HTERT RPE-1 (cell line): ENCODE measurements around the gene TGFBR2.

Experiments used
- in situ Hi-C: fragments of 300-500 bp; cut with MboI; formaldehyde crosslinking; loops from 4 replicates; pipeline ENCODE4 v1.14.3; 2020; ENCODE audit warnings: low sequenced_read_pairs

TGFBR2 gene

DNA sequence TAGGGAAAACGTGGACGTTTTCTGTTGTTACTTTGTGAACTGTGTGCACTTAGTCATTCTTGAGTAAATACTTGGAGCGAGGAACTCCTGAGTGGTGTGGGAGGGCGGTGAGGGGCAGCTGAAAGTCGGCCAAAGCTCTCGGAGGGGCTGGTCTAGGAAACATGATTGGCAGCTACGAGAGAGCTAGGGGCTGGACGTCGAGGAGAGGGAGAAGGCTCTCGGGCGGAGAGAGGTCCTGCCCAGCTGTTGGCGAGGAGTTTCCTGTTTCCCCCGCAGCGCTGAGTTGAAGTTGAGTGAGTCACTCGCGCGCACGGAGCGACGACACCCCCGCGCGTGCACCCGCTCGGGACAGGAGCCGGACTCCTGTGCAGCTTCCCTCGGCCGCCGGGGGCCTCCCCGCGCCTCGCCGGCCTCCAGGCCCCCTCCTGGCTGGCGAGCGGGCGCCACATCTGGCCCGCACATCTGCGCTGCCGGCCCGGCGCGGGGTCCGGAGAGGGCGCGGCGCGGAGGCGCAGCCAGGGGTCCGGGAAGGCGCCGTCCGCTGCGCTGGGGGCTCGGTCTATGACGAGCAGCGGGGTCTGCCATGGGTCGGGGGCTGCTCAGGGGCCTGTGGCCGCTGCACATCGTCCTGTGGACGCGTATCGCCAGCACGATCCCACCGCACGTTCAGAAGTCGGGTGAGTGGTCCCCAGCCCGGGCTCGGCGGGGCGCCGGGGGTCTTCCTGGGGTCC lies at the start of gene TGFBR2:
TSS of gene TGFBR2 (plus strand) at position 301 of the 731 bp plus-strand sequence. CDS start at position 584, 283 bp downstream.
- in situ Hi-C loops = no loop called here

DNA sequence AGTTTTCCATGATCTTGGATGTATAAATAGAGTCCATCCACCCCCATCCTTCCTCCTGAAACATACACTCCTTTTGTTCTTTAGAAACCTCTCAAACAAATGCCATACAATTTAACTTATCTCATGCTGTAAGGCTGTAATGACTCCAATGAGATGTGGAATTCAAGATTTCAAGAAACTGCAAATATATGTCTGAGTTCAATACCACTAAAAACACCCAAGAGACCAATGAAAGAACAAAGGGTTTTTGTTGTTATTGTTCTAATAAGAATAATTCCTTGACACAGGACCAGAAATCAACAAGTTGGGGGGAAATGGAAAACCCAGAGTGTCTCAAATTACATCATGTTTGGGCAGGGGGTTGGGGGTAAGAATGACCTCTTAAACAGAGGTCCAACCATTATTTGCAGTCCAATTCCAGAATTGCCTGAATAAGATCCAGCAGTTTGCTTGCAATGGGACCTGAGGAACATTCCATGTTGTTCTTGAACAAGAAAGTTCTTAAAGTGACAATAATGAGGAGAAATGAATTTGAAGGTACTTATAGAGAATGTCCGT lies 48.6 kb upstream of the TGFBR2 start:
- in situ Hi-C loops = no loop called here

DNA sequence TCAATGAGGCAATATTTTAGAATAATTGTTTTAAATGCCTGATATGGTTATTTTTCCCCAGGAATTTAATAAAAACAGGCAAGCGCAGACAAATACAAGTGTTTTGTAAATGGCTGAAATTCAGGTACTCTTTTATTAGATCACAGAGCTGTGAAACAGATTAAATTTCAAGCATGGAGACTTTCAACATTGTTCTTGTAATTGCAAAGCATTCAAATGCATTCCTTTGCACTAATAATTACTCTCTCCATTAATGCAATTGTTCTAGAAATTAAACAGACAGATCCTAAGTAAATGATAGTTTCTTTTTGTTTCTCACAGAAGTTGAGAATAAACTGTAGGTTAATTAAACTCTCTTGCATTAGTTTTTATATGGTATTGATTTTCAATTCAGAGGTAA lies 42.4 kb upstream of the TGFBR2 start:
- in situ Hi-C loops = no loop called here

DNA sequence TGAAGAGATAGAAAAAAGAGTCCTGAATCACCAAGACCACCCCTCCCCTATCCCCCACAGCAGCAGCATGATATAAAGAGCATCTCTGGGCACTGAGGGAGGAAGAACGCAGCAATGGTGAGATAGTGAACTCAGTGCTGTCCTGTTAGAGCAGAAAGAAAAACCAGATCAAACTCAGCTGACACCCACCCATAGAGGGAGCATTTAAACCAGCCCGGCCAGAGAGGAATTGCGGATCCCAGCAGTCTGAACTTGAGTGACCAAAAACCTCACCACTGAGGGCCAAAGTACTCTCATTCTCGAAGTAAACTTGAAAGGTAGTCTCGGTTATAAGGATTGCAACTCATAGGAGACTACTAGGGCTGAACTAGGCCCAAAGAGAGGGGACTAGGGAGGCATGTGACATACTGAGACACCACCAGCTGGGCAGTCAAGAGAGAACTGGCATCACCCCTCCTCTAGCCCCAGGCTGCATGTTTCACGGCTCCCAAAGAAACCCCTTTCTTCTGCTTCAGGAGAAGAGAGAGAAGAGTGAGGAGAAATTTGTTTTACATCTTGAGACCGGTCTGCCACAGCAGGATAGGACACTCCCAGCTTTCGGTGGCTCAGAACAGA lies 39.2 kb upstream of the TGFBR2 start:
- in situ Hi-C loops = no loop called here

DNA sequence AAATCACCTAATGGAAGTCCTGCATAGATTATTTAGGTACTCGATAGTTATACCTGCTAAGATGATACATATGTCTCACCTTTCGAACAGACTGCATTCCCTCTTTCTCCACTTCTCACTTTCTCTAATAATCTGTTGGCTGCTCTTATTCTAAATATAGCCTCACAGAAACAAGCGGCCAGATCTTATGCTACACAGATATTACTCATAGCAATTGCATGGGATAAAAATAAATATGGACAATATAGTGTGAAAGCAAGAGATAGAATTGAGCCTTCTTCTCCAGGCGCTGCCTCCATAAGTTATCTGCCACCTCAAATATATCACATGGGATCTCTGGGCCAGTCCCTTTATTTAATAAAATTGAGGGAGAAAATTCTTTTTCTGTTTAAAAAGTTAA lies 29.5 kb upstream of the TGFBR2 start:
- in situ Hi-C loops = no loop called here

DNA sequence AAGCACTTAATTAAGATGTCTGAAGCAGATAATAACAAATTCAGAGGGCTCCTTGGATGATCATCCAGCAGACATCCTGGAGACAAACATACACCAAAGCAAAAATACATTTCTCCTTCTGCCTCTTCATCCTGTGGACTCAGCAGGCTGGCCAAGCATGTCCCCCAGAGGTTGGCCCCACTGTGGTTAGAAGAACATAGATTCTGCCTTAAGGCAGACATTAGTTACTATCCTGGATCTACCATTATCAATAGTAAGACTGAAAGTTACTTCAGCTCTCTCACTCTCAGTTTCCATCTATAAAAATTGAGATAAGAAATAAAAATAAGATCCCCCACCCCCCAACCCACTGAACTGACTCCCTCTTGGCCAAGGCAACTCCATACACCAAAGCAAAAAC lies 28.6 kb upstream of the TGFBR2 start:
- in situ Hi-C loops = no loop called here

DNA sequence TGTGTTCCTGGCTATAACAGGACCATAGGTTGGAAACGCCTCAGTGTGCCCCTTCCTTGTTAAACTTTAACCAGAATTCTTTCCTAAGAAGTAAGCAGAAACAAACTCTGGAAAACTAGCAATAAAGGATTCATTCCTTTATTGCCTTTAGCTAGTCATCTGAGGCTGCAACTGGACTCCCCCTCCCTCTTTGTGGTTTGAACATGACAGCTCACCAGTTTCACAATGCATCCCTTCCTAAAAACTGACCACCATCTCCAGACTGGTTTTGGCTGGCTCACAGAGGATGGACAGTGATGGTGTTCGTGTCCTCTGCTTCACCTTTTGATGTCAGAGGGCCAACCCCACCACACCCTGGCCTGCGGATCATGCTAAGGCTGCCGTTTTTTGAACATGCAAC lies 27.9 kb upstream of the TGFBR2 start:
- in situ Hi-C loops = no loop called here

DNA sequence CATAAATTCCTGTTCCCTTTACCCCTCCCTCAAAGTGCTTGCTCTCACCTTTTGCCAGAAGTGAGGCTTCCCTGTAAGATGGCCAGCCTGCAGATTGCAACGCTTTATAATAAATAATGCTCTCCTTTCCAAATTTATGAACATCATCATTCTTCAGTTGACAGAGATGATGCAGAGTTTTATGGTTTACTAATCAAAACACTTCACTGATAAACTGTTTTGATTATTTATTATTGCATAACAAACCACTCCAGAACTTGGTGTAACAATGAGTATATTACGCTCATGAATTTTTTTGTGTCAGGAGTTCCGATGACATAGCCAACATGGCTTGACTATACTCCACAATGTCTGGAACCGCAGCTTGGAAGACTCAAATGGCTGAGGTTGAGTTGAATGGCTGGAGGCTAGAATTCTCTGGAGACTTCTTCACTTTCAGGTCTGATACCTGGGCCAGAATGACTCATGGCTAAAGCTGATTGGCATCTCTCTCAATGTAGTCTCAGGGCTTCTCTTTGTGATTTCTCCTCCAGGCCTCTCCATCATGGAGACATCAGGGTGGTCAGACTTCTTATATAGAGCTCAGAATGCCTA lies 27.3 kb upstream of the TGFBR2 start:
- in situ Hi-C loops = no loop called here

DNA sequence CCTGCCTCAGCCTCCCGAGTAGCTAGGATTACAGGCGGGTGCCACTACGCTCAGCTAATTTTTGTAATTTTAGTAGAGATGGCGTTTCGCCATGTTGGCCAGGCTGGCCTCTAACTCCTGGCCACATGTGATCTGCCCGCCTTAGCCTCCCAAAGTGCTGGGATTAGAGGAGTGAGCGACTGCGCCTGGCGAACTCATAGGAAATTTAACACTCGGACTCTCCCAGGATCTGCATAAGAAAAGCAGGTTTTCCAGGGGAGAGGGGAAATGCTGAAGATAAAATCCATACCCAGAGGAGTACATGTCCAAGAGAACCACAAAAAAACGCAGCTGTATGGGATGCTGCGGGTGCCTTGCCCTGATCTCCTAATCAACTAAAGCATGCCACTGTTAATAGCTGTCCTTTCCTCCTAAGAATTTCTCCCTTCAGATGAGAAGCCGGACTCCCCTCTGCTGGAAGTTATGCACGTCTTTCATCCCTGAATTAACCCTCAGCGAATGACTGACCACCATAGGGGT lies 25.3 kb upstream of the TGFBR2 start:
- in situ Hi-C loops = no loop called here

DNA sequence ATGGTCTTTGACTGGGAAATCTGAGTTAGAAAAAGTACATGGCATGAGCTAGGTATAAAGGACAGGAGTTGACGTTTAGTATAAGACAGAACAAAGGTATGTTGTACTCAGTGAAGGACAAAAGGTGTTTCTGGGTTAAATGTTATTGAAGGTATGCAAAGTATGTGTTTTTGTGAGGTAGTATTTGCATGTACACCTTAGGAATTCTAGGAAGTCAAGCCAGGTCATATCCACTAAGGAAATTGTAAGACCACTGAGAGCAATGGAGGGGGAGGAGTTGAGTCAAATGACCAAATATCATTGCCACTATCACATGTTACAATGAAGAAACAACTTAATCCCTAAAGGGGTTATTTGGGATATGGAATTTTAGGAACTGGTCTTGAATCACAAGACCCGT lies 24.4 kb upstream of the TGFBR2 start:
- in situ Hi-C loops = no loop called here

DNA sequence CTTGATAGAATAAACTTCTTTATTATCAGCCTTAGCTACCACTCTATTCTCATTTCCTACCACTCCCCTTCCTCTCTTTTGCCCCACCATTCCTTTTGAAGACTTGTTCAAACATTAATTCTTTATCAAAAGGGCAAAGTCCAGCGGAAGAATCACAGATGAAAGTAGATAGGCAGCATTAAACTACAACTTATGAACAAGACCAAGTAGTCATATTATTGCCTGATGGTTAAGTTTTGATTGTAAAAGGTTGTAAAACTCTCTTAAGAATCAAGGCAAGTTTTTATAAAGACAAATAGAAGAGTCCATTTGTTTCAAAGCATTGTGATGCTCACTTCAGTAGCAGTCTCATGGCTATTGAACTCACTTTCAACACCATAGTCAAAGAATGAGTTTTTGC lies 22.4 kb upstream of the TGFBR2 start:
- in situ Hi-C loops = no loop called here

DNA sequence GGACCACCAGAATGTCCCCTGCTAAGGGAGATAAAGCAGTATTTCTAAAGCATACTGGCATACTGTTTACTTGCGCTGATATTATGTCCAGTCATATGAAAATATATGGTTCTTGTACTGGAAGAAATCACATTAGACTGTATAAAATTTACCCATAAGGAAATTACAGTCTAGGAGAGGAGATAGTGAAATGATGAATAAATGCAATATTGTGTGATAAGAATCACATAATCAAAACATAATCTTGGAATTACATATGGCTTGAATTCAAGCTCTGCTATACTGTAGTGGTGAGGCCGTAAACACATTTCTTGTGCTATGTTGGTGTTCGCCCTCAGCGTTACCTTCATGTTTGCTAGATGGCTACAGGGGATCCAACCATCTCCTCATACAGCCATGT lies 20.7 kb upstream of the TGFBR2 start:
- in situ Hi-C loops = no loop called here

DNA sequence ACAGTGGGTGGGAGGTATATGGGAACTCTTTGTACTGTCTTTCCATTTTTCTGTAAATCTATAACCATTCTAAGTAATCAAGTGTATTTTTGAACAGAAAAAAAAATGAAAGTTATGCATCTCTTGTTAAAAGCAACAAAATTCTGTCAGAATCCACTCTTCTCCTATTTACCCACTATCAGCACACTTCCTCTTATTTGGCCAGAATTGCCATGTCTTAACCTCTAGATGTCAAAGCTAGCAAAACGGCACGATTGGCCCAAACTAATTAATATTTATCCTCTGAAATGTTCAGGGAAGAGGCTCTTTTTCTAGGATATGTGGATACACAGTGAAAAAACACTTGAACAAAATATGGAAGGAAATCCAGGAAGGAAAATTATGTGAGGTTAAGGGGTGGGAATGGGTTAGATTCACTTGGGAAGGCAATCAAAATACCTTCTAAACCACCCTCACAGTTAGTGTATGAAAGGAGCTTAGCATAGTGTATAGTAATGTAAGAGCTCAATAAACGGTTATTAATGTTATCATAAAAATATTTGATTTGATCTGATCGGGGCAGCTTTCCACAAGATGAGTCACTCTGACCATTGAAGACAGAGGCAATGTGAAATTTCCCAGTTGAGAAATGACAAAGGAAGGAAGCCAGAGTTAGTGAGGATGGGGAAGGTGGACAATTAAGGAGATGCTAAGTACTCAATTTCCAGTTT lies 20.1 kb upstream of the TGFBR2 start:
- in situ Hi-C loops = no loop called here

DNA sequence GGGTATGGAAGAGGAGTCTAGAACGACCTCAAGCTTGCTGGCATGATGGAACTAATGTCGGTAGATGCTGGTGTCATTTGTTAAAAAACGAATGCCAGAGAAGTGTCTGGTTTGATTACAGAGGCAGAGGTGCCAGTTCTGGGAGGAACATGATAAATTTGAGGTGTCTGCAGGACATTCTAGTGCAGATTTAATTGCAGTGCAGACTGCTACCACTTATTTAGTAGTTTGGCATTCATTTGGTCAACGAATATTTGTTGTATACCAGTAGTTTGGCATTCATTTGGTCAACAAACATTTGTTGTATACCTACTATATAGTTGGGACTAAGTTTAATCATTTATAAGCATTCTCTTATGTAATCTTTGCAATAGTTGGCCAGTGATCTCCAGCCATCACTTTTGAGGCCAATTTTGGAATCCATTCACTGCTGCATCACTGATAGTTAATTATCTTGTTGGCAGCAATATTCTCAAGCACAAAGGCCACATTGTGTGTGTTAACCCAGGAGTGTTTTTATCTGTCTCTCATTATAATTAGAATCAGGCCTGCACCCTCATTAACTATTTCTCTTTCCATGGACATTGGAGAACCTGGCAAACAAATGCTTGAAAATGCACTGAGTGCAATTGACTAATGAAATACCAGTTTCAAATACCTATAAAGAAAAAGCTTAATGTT lies 19.5 kb upstream of the TGFBR2 start:
- in situ Hi-C loops = no loop called here

DNA sequence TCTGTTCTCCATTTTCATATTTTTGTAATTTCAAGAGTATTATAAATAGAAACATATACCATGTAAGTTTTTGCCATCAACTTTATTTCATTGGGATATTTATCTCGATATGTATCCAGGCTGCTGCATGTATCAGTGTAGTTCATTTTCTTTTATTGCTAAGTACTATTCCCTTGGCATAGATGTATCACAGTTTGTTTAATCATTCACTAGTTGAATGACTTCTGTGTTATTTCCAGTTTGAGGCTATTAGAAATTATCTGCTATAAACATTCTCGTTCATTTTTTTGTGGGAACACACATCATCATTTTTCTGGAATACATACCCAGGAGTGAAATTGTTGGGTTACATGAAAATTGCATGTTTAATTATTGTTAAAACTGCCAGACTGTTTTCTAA lies 18.5 kb upstream of the TGFBR2 start:
- in situ Hi-C loops = no loop called here

DNA sequence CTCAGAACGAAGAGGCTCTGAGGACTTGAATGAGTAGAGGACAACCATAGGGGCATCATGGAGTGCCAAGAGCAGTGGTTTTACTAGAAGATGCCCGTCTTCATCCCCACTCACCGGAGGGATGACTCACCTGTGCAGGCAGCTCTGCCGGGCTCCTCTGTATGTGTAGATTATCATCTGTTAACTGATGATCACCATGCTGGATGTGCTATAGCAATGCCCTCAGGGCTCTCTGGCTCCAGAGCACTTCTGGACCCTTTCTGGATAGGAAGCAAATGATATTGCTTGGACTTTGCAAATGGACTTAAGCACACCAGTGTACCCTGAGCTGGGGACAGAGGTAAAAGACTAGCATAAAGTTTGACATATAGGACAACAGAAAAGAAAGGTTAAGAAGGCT lies 10.2 kb upstream of the TGFBR2 start:
- in situ Hi-C loops = no loop called here

DNA sequence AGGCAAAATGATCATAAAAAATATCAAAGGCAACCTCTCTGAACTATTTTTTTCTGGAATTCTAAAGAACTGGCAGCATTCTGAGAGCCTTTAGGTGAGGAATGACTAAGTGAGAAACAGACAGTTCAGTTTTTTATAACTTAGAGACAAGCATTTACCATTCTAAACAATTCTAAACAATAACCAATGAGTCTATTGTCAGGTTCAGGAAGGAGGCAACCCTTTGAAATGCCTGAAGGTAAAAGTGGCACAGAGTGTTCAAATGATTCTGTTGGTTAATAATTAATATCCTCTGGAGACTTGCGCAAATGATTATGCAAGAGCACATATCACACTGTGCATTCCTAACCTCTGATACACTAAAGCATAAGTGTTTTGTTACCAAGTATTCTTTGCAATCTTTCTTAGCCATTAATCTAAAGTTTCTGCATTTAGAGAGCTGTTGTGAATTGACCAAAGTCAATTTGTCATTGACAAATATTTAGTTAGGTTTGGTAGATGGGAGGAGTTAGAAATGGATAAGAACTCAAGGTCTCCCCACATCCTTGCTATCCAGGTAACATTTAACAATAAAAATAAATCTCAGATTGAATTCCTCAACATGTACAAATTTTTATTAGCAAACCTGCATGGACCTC lies 9.2 kb upstream of the TGFBR2 start:
- in situ Hi-C loops = no loop called here

DNA sequence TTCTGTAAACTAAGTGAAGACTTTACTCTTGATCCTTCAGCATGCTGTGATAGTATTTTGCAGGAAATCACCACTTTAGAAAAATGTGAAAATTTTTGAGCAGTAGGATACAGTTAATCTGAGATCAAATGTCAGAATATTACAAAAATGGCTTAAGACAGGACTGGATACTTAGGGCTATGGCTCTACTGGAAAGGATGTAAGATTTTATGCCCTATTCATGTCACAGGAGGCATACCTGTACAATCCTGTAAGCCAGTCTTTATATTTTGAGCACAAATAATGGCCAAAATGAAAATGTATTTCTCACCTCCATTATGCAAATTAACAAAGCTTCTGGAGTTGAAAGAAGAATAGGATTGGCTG lies 8.6 kb upstream of the TGFBR2 start:
- in situ Hi-C loops = no loop called here

DNA sequence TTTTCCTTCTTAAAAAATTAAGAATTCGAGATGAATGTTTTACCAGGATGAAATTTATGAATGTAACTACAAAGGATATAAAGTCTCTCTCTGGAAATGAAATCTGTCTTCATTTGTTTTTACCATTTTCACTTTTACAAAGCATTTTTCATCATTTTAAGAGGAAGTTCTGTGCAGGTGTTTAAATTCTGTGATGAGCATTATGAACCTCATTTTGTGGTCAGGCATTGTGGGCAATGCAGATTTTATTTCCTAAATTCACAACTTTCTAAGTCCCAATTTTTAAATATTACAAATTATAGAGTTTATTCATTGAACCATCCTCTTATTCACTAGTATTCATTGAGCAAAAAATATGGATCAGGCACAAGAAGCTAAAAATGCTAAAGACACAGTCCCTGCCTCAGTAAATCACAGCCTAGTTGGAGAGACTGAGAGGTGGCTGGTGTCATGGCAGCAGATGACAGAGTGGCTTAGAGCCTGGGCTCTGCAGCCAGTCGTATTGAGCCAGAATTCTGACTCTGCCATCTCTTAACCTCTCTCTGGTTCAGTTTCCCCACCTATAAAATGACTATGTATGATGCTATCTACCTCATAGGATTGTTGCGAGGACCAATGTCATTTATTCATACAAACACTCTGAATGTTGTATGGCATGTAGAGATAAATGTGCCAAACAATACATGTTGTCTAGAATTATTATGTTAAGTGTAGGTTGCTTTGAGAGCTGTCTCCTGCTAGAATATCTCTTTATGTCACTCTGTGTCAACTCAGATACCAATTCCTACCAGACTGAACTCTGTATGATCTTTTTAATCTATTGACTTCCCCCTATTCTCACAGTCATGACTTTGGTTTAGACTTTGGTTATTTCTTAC lies 7.5 kb upstream of the TGFBR2 start:
- in situ Hi-C loops = no loop called here
